ENCODE results near the gene GLYATL3. TPM values are rescaled to one million over a fixed set of nuclear protein-coding genes. Genes with fewer than 3 reads are reported as not detected.
A peak's percentile ranks its signal among the peaks of the same experiment; 100 is the strongest.

The GLYATL3 gene
- total RNA-seq, 2 donors from 2014 or later = 0.22 TPM; not detected in 1

GRCh38 chr6:49509342-49509741 is 9.6 kb downstream of the GLYATL3 start:
- no peak for ATAC-seq
- intact Hi-C loops (cut with DNase I, micrococcal nuclease) = no loop called here
- no peak for DNase-seq

- ATAC-seq = no peak
- no peak for DNase-seq
- intact Hi-C loops (cut with DNase I, micrococcal nuclease) = no loop called here
These were observed 13.6 kb downstream of the GLYATL3 start for GRCh38 chr6:49513153-49513989.

- ATAC-seq = no peak
- intact Hi-C loops (cut with DNase I, micrococcal nuclease) = no loop called here
- DNase-seq = no peak
These were observed 15.1 kb downstream of the GLYATL3 start for GRCh38 chr6:49514571-49515484.

- intact Hi-C loops (cut with DNase I, micrococcal nuclease) = no loop called here
- ATAC-seq (no peak), DNase-seq (no peak)
These were observed 15.9 kb downstream of the GLYATL3 start for GRCh38 chr6:49515485-49516146.

- no peak for DNase-seq
- ATAC-seq = no peak
- intact Hi-C loops (cut with DNase I, micrococcal nuclease) = no loop called here
These were observed 16.4 kb downstream of the GLYATL3 start for GRCh38 chr6:49516147-49516505.

- ATAC-seq (no peak), DNase-seq (no peak)
- intact Hi-C loops (cut with DNase I, micrococcal nuclease) = no loop called here
These were observed 18.2 kb downstream of the GLYATL3 start for GRCh38 chr6:49517919-49518318.

- ATAC-seq = no peak
- intact Hi-C loops (cut with DNase I, micrococcal nuclease) = no loop called here
These were observed 19.9 kb downstream of the GLYATL3 start for GRCh38 chr6:49519660-49520059.

GRCh38 chr6:49522710-49523593 is 23.2 kb downstream of the GLYATL3 start:
- peak; percentile 91 for ATAC-seq
- intact Hi-C loops (cut with DNase I, micrococcal nuclease) = no loop called here
- no peak for DNase-seq

More at GRCh38 chr6:49519660-49520059, 19.9 kb downstream of the GLYATL3 start:
- DNase-seq = no peak

GRCh38 chr6:49523901-49524300 is 24.2 kb downstream of the GLYATL3 start:
- intact Hi-C loops (cut with DNase I, micrococcal nuclease) = no loop called here
- peak; percentile 17 for ATAC-seq
- DNase-seq = no peak

- intact Hi-C loops (cut with DNase I, micrococcal nuclease) = no loop called here
- DNase-seq (no peak), ATAC-seq (no peak)
These were observed 24.8 kb downstream of the GLYATL3 start for GRCh38 chr6:49524541-49524940.

GRCh38 chr6:49526598-49526997 is 26.9 kb downstream of the GLYATL3 start:
- ATAC-seq (peak; percentile 62), DNase-seq (peak; percentile 27 to 38)
- intact Hi-C loops (cut with DNase I, micrococcal nuclease) = no loop called here

GRCh38 chr6:49527320-49527719 is 27.6 kb downstream of the GLYATL3 start:
- no peak for DNase-seq
- no peak for ATAC-seq
- intact Hi-C loops (cut with DNase I, micrococcal nuclease) = no loop called here

- intact Hi-C loops (cut with DNase I, micrococcal nuclease) = no loop called here
- no peak for ATAC-seq
- no peak for DNase-seq
These were observed 28.8 kb downstream of the GLYATL3 start for GRCh38 chr6:49528571-49528970.

- ATAC-seq = no peak
- intact Hi-C loops (cut with DNase I, micrococcal nuclease) = loop anchor here in 1 of 2 donors (5.0 kb wide), 2 partner anchors 77 to 317 kb away; no protein-coding TSS in a partner anchor
These were observed 30.5 kb downstream of the GLYATL3 start for GRCh38 chr6:49530141-49530776.

GRCh38 chr6:49531774-49532569 is 32.2 kb downstream of the GLYATL3 start:
- intact Hi-C loops (cut with DNase I, micrococcal nuclease) = loop anchor here in 1 of 2 donors (5.0 kb wide), 2 partner anchors 75 to 315 kb away; no protein-coding TSS in a partner anchor
- DNase-seq (no peak), ATAC-seq (peak; percentile 91)

More at GRCh38 chr6:49530141-49530776, 30.5 kb downstream of the GLYATL3 start:
- no peak for DNase-seq

- no peak for DNase-seq
- no peak for ATAC-seq
- intact Hi-C loops (cut with DNase I, micrococcal nuclease) = no loop called here
These were observed 36.1 kb downstream of the GLYATL3 start for GRCh38 chr6:49535795-49536194.

GRCh38 chr6:49539102-49539501 is 39.4 kb downstream of the GLYATL3 start:
- DNase-seq = no peak
- intact Hi-C loops (cut with DNase I, micrococcal nuclease) = no loop called here
- ATAC-seq = no peak

Measured in left colon (tissue), 2 donors.